H1 (cell line): ENCODE results near the gene JAKMIP1. TPM values are rescaled to one million over a fixed set of nuclear protein-coding genes. Genes with fewer than 3 reads are reported as not detected.

ENCODE experiments used
- ATF3 ChIP-seq: IDR thresholded peaks from 2 replicates; pipeline ENCODE4 v1.6.1; 2011; ENCODE audit warnings: low read depth, mild to moderate bottlenecking, low read length; ENCODE audit not compliant: insufficient read depth
- KDM4A ChIP-seq: IDR thresholded peaks from one replicate; pipeline ENCODE4 v1.7.1; 2012; ENCODE audit warnings: low read depth, mild to moderate bottlenecking, moderate library complexity, low read length, inconsistent platforms; ENCODE audit not compliant: severe bottlenecking
- POLR2AphosphoS5 ChIP-seq: IDR thresholded peaks from 2 replicates; pipeline ENCODE4 v1.6.1; 2011; ENCODE audit warnings: low read depth, low read length
- RAD21 ChIP-seq, 2 experiments: IDR thresholded peaks in 1 of 2; conservative IDR thresholded peaks in 1 of 2; 2 replicates each; pipeline ENCODE4 v1.6.1; 2011; ENCODE audit warnings: low read depth in 2 of 2, low read length in 2 of 2, improper control_type of control experiment in 1 of 2, inconsistent platforms in 1 of 2, mild to moderate bottlenecking in 1 of 2, moderate library complexity in 1 of 2
- SP4 ChIP-seq: IDR thresholded peaks from 2 replicates; pipeline ENCODE4 v1.6.1; 2012; ENCODE audit warnings: low read length, inconsistent platforms
- TEAD4 ChIP-seq: IDR thresholded peaks from 2 replicates; pipeline ENCODE4 v1.6.1; 2012; ENCODE audit warnings: low read depth, low read length, inconsistent platforms, mixed read lengths
- polyA plus RNA-seq, 7 experiments: library from polyadenylated mRNA; depleted of rRNA in 3 of 7; stranded (reverse) in 5 of 7; unstranded in 2 of 7; fragments of >200 nt in 5 of 7; fragments of 200-250 nt in 2 of 7; gene quantifications; 1 replicate in 5 of 7; 2 replicates in 1 of 7; 4 replicates in 1 of 7; pipeline versions ENCODE4 v1.2.1 to v1.2.3, GENCODE V29; 2011 to 2013; ENCODE audit warnings: missing spikeins in 2 of 7, mixed read lengths in 2 of 7
- total RNA-seq: library from RNA; stranded (reverse); fragmentation: NEBNext Ultra II Directional; extraction: Animal tissue kit (Norgen Biotek cat#: 25700); gene quantifications from 2 replicates; pipeline ENCODE4 v1.2.1, GENCODE V29; 2021

Gene JAKMIP1
- total and polyA plus RNA-seq, 2 of the 8 experiments (the other 6 are each of a cell fraction or from before 2014, with no cell fraction given) = 2.5 to 4.4 TPM

DNA sequence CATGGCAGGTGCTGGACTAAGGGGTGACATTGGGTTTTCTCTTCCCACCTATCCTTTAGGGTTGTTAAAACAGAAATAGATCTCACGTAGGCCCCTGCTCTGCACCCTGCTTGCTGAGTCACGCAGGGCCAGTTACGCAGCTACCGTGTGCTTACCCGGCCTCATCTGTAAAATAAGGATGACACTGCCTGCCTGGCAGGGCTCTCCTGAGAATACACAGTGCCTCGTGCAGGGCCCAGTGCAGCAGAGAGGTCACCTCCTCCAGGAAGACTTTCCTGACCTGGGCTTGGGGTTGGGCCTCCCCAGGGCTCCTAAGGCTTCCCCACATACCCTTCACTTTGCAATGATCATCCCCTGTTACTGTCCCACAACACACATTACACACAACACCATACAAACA, 33.6 kb upstream of the JAKMIP1 start (continued):
- TF ChIP-seq SP4 (no peak), RAD21 (IDR thresholded peaks at IDR 0.05 in 1 of 2, conservative IDR thresholded peaks at IDR 0.05 in 1 of 2; ENCODE audit: low read depth in 2 of 2, low read length in 2 of 2) (no peak), ATF3 (no peak), KDM4A (no peak), TEAD4 (no peak), POLR2AphosphoS5 (no peak)
